ENCODE data around the gene TMEM51.

Gene TMEM51

DNA sequence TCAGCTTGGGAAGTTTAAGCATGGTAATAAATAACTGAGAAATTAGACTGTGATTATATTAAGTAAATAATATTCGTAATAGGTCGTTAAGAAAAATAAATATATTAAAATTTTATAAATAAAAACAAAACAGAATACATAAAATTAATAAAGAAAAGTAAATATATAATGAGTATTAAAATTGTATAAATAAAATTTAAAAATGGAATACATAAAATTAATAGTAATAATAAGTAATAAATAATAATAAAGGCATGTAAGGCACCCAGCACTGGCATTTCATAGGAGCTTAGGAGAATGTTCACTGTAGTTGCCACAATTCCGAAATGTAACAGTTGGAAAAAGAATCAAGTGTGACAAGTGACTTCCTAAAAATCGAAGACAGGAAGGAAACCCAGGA lies 47.7 kb downstream of the TMEM51 start:
- no peak for DNase-seq

DNA sequence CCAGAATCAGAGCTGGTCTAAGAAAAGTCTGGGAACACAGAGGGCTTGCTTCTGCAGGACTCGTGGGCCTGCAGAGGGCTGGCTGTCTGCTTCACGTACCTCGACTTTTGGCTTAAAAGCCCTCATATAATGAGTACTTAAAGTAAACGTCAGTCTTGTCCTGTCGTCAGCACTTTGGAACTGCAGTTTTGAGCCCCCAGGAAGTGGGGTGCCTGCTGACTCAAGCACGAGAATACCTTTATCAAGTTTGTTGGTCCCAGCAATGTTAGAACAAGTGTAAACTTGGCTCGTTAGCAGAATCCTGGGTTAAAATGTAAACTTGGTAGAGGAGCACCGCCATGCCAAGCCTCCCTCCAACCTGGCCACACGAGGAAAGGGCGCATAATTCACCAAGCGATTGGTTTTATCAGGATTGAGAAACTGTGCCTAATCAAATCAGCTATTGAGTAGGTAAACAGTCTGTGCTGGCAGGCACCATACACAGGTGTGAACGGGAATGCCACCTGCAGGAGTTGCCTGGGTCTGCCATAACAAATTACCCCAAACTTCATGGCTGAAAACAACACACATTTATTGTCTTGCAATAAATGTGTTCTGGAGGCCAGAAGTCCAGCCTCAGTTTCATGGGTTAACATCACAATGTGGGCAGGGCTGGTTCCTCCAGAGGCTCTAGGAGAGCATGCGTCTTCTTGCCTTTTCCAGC lies 48.5 kb downstream of the TMEM51 start:
- DNase-seq: no peak

DNA sequence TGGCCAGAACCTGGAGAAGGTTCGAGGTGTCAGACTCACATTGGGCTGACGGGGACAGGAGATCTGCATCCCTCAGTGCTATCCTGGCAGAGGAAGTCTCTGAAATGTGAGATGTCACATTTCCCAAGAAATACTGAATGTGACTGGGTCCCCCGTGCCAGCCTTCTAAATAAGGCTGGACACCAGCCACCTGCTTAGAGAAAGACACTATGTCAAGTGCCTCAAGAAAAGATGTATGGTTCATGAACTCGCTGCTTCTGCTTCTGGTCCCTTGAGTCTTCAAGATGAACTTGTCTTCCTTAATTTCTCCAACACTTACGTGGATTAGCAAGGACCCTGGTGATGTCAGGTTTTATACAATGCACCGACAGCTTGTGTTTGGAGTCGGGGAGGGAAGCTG lies 51.4 kb downstream of the TMEM51 start:
- DNase-seq: no peak

DNA sequence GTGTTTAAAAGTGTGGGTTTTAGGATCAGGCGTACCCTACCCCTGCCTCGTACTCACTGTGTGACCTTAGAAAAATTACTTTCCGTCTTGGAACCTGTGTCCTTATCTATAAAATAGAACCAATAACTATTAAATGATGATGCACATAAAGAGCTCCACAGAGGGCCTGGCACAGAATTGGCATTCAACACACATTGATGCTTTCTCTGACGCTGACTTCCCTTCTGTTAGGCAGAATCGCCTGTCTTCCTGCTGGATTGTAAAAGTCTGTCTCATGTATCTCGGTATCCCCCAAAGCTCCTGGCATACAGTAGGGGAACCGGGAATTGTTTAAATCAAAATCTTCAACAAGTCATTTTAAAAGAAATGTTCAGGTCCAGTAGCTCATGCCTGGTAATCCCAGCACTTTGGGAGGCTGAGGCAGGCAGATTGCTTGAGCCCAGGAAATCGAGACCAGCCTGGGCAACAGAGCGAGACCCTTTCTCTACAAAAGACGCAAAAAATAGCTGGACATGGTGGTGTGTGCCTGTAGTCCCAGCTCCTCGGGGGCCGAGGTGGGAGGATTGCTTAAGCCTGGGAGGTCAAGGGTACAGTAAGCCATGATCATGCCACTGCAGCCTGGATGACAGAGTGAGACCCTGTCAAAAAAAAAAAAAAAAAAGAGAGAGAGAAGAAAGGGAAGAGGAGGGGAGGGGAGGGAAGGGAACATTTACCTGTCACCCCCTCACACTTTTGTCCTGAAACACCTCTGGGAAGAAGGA lies 52.2 kb downstream of the TMEM51 start:
- DNase-seq: no peak

DNA sequence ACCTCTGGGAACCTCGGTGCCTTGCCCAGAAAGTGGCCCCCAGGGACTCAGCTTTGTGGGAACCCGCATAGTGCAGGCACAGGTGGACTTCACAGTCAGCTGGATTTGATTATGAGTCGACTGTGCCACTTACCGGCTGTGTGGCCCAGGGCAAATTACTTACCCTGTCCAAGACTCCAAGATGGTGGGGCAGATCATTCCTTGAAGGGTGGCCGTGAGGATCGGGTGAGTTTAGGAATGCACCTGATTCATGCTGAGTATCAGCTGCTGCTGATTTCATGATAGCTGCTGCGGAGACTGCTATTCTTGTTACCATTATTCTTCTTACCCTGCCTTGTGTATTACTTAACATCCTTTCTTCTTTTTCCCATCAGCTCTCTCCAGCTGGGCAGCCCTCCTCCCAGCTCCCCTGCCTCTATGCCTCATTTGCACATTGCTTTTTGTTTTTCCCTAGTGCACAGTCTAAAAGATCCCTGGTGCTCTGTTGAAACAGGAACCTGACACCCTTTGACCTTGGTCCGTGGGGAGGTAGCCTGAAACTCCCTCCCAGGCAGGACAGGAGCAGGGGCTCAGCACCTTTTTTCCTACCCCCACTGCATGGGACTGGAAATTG lies 53.0 kb downstream of the TMEM51 start:
- no peak for DNase-seq

DNA sequence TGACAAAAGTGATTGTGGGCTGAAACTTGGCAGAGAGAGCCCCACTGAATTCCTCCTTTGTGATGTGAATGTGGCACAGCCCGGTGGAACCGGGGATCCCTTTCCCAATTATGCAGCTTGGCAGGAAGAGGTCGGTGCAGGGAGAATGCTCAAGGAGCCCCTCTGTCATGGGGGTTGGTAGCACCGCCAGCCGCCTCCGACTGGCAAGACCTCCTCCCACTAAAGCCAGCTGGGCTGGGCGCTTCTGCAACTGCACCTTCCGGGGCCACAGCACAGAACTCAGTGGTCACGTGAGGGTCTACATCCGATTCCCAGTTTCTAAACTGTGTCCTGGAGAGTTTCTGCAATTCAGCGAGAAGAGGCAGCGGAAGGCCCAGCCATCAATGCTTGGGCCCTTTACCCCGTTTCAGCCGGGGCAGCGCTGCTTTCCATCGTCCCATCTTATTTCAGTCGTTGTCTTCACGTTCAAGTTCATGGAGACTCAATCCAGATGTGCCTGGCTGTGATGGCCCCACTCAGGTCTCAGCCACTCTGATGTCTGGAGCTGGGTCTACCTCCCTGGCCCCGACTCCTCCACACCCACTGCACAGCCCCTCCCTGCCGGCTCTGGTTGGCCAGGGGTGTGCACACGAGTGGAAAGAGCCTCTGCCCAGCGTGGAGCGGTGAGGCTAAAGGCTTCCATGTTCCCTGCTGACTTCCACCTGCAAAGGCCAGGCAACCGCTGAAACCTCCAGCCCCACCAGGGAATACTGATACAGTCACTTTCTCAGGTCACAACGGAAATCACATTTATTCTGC lies 53.7 kb downstream of the TMEM51 start:
- no peak for DNase-seq

DNA sequence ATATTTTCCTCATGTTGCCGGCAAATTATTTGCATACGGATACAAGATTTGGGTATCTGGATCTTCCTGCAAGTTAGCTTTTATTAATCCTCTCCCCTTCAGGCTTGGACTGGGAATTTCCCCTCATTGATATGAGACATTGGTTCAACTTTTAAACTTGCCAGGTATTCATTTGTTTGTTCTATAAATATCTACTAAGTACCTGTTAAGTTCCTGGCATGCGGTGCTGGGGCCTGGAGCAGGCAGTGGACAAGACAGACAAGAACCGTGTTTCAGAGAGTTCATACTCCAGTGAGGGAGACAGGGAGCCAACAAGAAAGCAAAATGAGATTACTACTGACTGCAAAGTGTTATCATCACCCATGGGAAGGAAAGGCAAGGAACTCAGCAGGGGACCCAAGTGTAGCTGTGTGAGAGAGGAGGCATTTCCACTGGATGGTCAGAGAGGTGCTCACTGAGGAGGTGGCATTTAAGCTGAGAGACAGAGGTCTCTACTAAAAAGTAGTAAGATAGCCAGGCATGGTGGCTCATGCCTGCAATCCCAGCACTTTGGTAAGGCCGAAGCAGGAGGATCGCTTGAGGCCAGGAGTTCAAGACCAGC lies 54.4 kb downstream of the TMEM51 start:
- no peak for DNase-seq

DNA sequence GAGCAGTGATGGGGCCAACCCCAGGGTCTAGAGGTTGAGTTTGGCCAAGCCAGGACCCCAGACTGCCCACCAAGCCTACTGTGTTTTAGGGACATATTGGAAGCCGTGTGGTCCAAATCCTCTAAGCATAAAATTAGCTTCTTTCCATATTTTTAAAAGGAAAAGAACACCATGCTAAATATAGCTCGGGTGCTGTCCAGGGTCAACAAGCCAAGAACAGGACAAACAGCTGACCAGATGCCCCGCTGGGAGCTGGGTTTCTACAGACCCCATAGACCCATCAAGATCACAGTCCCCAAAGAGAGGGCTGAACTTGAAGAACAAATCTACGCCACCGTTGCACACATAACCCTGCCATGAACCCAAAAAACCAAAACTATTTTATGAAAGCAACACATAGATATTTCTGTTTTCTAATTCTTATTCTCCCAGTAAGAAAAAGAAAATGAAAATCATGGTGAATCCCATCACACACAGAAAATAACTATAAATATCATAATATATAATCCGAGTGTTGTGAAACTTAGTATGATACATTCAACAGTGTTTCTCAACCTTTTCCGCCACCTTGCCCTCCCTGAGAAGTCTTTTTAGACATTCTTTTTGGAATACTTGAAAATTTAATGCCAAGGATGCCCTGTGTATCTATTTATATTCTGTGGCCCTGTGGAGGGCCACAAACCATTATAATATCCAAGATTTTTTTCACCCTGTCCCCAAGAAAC lies 57.3 kb downstream of the TMEM51 start:
- DNase-seq: no peak

DNA sequence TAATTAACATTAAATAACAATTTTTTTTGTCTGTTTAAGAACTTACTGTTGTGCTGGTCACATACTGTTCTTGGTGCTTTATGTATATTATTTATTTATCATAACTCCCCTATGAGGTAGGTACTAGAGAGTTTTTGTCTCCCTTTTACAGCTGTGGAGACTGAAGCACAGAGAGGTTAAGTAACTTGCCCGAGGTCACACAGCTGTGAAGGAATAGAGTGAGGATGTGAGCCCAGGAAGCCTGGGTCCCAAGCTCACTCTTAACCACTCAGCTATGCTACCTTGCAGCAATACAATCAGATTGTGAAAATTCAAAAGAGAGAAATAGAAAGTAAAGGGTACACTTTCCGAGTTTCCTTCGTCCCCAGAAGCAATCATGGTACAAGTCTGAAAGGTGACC lies 57.9 kb downstream of the TMEM51 start:
- DNase-seq: no peak

DNA sequence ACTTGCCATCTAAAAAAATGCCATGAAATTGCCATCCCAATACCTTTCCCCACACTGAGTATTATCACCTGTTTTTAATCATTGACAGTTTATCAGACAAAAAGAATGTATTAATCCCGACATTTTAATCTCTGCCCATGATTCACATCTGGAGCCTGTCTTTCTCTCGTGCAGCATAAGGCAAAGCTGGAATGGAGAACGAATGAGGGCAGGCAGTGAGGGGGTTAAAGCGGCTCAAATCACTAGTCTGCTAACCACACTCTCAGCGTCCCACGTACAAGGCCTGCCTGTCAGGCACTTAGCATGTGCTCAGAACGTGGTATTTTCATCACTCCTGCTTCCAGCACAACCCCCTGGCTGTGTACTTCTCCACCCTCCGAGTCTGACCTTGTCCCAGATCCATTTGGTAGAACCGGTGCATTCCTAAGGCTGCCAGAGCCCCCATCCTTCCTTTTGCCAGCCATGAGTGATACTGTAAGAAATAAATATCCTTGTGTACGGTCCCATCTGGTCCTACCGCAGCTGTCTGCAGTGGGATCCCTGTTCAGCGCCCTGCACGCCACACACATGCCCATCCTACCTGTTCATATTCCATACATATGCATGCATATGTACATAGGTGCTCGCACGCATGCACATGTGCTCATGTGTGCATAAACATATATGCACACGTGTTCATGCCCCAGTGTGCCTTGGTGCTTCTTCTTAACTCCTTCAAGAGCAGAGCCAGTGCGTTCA lies 58.8 kb downstream of the TMEM51 start:
- DNase-seq: no peak

DNA sequence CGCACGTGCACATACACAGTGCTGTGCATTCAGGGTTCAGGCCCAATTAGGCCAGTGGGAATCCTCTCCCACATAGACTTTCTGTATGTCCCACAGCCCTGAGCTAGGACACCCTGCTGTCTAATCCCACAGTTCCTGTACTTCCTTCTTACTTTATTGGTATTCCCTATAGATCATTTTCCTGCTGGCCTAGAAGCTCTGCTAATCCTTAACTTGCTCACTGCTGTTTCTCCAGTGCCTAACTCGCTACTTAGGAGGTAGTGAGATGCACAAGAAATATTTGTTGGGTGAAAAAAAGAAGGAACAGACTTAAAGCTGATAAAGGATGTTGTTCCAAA lies 59.4 kb downstream of the TMEM51 start:
- DNase-seq: no peak

DNA sequence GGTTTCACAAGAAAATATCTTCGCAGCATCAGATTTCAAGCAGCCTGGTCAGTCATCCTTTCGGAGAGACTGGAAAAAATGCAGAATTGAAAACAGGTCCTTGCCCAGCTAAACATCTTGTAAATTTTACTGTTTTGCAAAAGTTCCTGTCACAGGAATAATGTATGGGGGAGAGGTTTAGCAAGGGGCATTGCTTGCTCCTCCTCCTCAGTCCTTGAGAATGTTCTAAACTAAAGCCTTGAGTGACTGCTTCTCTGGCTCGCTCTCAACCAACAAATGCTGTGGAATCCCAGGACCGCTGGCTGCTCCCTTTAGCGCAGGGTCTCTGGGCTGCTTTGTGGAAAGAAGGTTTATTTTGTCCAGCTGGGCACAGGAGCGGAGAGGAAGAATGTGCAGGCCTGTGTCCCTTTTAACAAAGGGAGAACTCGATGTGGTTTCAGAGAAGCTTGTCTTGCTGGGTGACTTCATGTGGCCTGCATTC lies 59.8 kb downstream of the TMEM51 start:
- DNase-seq: no peak

DNA sequence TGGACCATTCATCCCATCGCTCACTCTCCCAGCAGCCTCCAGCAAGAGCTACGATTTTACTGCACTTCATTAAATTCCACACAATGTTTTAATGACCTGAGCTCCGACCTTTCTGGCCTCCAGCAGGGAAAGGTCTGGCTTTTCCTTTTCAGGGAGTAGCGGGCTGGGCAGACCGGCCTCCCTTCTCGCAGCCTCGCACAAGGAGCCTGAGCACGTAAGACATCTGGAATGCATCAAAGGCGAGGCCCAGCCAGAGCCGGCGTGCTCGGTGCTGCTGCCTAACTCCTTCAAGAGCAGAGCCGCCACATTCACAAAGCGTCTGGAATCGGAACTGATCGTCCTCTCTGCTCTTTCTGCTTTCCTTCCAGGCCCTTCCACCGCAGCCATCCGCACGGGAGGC lies 61.0 kb downstream of the TMEM51 start:
- no peak for DNase-seq

DNA sequence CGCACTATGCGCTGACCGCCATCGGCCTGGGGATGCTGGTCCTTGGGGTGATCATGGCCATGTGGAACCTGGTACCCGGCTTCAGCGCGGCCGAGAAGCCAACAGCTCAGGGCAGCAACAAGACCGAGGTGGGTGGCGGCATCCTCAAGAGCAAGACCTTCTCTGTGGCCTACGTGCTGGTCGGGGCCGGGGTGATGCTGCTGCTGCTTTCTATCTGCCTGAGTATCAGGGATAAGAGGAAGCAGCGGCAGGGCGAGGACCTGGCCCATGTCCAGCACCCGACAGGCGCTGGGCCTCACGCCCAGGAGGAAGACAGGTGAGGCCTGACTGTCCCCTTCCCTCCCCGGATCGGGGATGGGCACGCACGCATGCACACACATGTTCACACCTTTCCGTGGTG lies 61.6 kb downstream of the TMEM51 start:
- DNase-seq: no peak

DNA sequence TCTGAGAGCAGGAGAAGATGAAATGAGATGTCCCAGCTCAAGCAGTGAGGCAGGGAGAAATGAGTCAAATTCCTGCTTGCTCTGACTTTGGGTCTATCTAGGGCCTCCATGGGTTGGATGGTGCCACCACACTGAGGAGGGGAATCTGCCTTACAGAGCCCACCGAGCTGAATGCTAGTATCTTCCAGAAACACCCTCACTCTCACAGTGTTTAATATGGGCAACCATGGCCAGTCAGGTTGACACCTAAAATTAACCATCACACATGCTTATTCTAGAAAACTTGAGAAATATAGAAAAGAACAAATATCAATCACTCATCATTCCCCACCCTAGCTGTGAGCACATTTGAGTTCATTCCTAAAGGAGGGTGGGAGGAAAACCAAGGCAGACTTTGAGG lies 64.1 kb downstream of the TMEM51 start:
- no peak for DNase-seq

DNA sequence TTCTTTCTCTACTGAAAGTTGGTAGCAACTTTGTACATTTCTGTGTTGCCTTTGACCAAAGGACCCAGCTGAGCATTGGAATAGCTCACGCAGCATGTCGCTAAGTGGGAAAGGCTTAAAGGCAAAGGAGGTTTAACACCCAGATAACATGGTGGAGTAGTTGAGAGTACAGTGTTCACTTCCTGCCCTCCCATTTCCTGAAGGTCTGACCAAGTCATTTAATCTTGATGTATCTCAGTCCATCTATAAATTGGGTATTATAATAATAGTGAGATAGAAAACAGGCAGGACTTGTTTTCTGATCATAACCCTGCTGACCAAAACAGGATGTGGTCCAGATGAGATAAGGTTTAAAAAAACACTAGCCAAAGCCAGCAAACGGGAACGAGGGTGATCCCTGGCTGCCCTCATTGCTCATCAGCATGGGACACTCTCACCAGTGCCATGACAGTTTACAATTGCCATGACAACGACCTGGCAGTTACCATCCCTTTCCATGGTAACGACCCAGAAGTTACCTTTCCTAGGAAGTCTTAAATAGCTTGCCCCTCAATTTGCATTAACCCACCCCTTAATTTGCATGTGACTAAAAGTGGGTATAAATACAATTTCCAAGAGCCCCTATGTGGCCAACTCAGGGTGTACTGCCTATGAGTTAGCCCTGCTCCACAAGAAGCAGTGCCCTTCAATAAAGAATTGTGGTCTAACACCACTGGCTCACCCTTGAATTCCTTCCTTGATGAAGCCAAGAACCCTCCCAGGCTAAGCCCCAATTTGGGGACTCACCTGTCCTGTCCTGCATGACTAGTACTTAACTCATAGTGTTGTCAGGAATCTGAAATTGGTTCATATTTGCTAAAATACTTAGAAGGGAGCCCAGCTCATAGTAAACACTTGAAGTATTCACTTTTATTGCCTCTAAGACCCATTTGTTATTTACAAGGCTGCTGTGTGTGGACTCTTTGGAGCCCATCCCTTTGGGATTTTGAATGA lies 65.0 kb downstream of the TMEM51 start:
- no peak for DNase-seq

DNA sequence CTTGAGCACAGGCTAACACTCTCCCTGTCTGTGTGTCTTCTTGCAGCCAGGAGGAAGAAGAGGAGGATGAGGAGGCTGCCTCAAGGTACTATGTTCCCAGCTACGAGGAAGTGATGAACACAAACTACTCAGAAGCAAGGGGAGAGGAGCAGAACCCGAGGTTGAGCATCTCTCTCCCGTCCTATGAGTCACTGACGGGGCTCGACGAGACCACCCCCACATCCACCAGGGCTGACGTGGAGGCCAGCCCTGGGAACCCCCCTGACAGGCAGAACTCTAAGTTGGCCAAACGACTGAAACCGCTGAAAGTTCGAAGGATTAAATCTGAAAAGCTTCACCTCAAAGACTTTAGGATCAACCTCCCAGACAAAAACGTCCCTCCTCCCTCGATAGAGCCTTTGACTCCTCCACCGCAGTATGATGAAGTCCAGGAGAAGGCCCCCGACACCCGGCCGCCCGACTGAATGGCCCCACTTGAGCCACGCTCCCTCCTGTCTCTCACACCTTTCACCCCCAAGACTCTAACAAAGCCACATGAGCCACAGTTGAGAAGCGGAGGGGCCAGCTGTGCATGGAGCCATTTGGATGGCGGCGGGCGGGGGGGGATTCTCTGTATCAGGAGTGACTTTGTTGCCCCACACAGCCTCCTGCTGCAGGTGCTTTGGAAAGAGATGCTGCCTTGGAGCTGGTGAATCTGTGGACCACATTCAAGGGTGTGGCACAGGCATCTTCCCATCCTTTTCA lies 65.9 kb downstream of the TMEM51 start:
- no peak for DNase-seq

DNA sequence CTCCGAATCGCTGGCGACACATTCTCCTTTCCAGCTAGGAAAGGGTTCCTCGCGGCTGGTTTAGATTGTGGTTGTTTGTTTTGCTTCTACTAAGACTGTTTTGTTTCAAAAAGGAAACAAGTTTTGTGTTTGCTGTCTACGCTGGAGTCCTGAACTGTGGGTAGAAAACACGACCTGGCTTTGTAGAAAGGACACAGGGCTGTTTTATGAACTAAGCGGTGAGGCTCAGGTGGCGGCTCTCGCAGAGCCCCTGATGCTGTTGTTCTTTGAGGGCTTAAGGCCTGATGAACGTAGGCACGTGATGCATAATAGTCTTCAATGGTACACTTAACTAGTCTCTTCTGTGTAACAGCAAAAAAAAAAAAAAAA lies 66.5 kb downstream of the TMEM51 start:
- DNase-seq: no peak

DNA sequence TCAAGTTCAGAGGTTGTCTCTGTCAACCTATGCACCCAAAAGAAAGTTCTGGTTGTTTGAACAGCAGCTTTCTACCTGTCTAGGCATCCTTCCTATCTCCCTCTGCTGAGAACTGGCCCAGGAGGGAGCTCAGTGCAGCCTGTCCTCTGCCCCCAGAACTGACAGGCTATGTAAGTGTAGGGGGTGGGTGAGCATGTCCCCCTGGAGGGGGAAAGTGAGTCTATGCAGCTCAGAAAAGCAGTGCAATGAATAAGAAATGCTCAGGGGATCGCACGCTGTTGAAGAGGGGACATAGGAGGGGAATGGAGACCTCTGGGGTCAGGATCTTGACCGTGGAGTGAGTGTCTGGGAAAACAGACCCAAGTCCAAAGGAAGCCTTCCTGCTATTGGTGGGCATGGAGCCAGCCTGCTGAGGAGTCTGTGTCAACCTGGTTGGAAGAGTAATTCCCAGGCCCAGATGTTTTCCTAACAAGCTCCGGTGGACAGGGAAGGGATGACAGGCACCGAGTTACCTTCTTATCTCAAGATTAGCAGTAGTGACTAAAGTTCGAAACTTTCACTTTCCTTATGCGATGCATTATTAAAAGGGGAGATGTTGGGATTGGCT lies 67.4 kb downstream of the TMEM51 start:
- DNase-seq: no peak
